ENCODE measurements around the gene EGLN1. TPM values are rescaled to one million over a fixed set of nuclear protein-coding genes. Genes with fewer than 3 reads are reported as not detected.

The EGLN1 gene
- total and polyA plus RNA-seq, 10 of the 15 experiments (the other 5 are each of a cell fraction or from before 2014, with no cell fraction given), result 2.4 to 46.6 (median 8.7) TPM

- TF ChIP-seq CEBPZ (IDR thresholded peaks at IDR 0.05; ENCODE audit: low read depth, low read length), result no peak
- TF ChIP-seq NKRF (conservative IDR thresholded peaks at IDR 0.05), result no peak
- TF ChIP-seq POLR2AphosphoS2 (IDR thresholded peaks at IDR 0.05; ENCODE audit: low read depth, low read length), result no peak
- TF ChIP-seq NR2F1 (conservative IDR thresholded peaks at IDR 0.05), result no peak
- TF ChIP-seq CBFB (IDR thresholded peaks at IDR 0.05; ENCODE audit: low read depth), result no peak
- no peak for TF ChIP-seq BMI1 (IDR thresholded peaks at IDR 0.05; ENCODE audit: borderline replicate concordance)
Measured at GRCh38 chr1:231382426-231382825, 39.7 kb downstream of the EGLN1 start (continued).

GRCh38 chr1:231381729-231382128 is 40.4 kb downstream of the EGLN1 start:
- Histone ChIP-seq H3K9ac (ENCODE audit: control insufficient read depth, insufficient read depth, low read length) (no peak overlapping the region), H3K27me3 (replicated peaks in 1 of 2; ENCODE audit: control insufficient read depth in 2 of 2, insufficient read depth in 2 of 2, low read length in 1 of 2) (no peaks in the 10 kb centered on the region), H3K4me3 (no peak overlapping the region), H3K4me1 (ENCODE audit: control insufficient read depth, insufficient read depth, low read length) (peaks cover 10% of the 10 kb centered on the region; the same call in 1 of the 2 replicates), H3K9me3 (replicated peaks; ENCODE audit: control insufficient read depth, insufficient read depth, low read length) (no peaks in the 10 kb centered on the region), H3K36me3 (ENCODE audit: control insufficient read depth in 2 of 2, insufficient read depth in 2 of 2, low read length in 1 of 2) (no peaks in the 10 kb centered on the region; a peak in 1 of 4 replicates), H3K4me2 (ENCODE audit: control insufficient read depth, insufficient read depth) (no peak overlapping the region), H3K79me2 (ENCODE audit: control insufficient read depth, insufficient read depth, low read length) (peaks cover 40% of the 10 kb centered on the region), H4K20me1 (ENCODE audit: control insufficient read depth, insufficient read depth) (peaks cover 2% of the 10 kb centered on the region; the same call in 1 of the 2 replicates), H2AFZ (ENCODE audit: control insufficient read depth, low read depth, low read length) (no peak overlapping the region), H3K27ac (ENCODE audit: control insufficient read depth, insufficient read depth) (no peak overlapping the region)
- ChIA-PET RAD21 (ENCODE audit: unreplicated experiment) (interaction anchor here (0.9 kb wide), 1 partner anchor 19 kb away, joined by 3 read pairs; no protein-coding TSS in a partner anchor), POLR2A (no interaction called here), CTCF (interaction anchor here (1.2 to 1.5 kb wide), 4 partner anchors 8 to 24 kb away, joined by 3 to 9 read pairs (median 5); no protein-coding TSS in a partner anchor), SMC1A (ENCODE audit: uncharacterized antibody, unreplicated experiment) (interaction anchor here (1.2 to 1.9 kb wide), 3 partner anchors 11 to 22 kb away, joined by 3 to 4 read pairs (median 4); no protein-coding TSS in a partner anchor)
- intact Hi-C loops (cut with micrococcal nuclease; ENCODE audit: unreplicated experiment) (no loop called here), in situ Hi-C loops (cut with MboI) (no loop called here)
- ATAC-seq (no peak), DNase-seq (ENCODE audit: low read depth, low spot score) (no peak), FAIRE-seq (no peak)
- WGBS (ENCODE audit: insufficient coverage, insufficient replicate concordance, low lambda C conversion rate, missing lambda C conversion rate), result 93% methylated on average over 2 of the region's 2 CpGs
- BruUV-seq (replicated peaks), result no TSS peak
- no peak for TF ChIP-seq ZBTB11 (CRISPR knock-in tag; IDR thresholded peaks at IDR 0.05)
- TF ChIP-seq ZNF274 (IDR thresholded peaks at IDR 0.05; ENCODE audit: insufficient read depth, insufficient read length), result no peak
- TF ChIP-seq HDAC2 (IDR thresholded peaks at IDR 0.05), result no peak
- no peak for TF ChIP-seq PRDM15 (CRISPR knock-in tag; IDR thresholded peaks at IDR 0.05)
- no peak for TF ChIP-seq POLR2AphosphoS2 (IDR thresholded peaks at IDR 0.05; ENCODE audit: low read depth, low read length)

Data from GM12878 (cell line).